HG02588 (cell line): ENCODE data around the gene CCDC180.
"Not testable (repeated sequence)": the region's sequence is repeated elsewhere in the genome, so short reads cannot be mapped to it uniquely, and the experiment has no call there.

ENCODE experiments used
- ATAC-seq: cut with Tn5 transposase; IDR thresholded peaks from one replicate; pipeline ENCODE4 v1.9.1; 2021; ENCODE audit warnings: mild to moderate bottlenecking, moderate library complexity; ENCODE audit not compliant: unreplicated experiment

The CCDC180 gene

DNA sequence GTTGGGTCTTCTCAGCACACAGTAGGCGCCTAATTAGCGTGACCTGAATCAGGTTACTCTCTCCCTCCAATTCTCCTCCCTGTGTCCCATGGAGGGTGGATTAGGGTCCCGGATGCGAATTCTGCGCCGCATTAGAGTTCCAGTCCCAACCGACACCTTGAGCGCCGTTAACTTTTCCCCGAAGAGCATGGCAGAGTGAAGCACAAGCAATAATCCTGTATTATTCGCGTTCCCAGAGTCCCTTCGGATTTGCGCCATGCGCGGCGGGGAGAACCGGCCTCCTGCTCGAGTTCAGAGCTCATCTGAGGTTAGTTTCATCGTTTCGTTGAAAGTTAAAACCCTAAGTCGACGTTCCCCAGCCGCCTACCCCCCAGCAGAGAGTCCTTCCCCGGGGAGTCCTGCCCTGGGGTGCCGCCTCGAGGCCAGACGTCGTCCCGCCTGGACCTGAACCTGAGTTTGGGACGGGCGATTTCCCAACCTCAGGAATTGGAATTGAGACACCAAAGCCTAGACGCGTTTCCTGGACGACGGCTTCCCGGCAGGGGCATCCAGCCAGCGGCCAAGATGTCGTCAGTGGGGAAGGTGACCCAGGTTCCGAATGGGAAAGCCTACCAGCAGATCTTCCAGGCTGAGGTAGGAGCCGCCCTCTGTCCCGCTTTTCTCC lies at the start of gene CCDC180:
CCDC180 (plus strand) TSS at position 160 of the 664 bp plus-strand sequence; CDS start at position 565, 405 bp downstream.
- no peak for ATAC-seq

DNA sequence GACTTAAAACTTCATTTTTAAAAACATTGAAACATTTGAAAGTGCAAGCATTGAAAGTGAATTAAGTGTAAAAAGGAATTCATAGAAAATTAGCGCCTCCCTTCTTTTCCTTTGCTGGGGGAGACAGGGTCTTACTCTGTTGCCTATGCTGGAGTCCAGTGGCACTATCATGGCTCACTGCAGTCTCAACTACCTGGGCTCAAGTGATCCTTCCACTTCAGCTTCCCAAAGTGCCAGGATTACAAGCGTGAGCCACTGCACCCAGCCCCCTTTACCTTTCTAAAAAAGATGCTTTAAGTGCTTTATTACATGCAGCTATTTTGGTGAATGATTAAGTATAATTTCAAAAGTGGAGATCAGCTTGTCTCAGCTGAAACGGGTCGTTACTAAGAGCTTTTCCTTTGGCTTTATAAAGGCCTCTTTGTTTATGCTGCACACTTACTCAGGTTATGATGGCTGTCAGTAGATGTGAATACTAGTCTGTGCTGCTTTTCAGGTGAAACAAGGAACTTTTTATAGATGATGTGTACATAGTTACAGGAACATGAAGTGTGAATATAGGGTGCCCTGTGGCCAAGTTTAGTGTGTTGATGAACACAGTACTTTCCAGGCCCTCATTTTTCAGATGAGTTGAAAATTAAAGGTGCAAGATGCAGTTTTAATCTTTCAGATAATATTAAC lies 47.5 kb upstream of the CCDC180 start:
- ATAC-seq: not testable (repeated sequence)

GRCh38 chr9:97271292-97271691 lies 36.2 kb upstream of the CCDC180 start:
- ATAC-seq: no peak

DNA sequence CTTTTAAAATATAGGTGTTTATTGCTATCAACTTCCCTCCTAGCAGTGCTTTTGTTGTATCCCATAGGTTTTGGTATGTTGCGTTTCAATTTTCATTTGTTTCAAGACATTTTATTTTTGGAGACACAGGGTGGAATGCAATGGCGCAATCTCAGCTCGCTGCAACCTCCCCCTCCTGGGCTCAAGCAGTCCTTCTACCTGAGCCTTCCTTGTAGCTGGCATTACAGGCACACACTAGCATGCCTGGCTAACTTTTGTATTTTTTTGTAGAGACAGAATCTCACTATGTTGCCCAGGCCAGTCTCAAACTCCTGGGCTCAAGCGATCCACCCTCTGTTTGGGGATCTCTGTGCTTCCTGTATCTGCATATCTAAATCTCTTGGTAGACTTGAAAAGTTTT lies 35.4 kb upstream of the CCDC180 start:
- no peak for ATAC-seq

DNA sequence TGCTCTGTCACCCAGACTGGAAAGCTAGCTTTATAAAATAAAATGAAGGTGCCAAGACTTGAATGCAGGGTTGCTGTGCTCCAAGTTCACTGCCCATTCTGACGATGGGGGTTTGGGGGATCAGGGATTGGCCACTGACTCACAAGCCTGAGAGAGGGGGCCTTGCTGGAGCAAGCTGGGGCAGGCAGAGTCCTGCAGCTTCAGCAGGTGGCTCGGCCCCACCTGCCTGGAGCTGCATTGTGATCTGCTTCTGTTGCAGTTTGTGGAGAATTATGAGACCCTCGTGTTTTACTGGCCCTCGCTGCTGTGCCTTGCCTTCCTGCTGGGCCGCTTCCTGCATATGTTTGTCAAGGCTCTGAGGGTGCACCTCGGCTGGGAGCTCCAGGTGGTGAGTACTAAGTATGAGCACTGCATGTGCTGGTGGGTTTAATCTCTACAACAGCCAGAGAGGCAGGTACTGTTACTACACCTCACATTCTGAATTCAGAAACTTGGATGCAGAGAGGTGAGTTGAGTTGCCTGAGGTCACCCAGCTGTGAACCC lies 31.1 kb upstream of the CCDC180 start:
- no peak for ATAC-seq

DNA sequence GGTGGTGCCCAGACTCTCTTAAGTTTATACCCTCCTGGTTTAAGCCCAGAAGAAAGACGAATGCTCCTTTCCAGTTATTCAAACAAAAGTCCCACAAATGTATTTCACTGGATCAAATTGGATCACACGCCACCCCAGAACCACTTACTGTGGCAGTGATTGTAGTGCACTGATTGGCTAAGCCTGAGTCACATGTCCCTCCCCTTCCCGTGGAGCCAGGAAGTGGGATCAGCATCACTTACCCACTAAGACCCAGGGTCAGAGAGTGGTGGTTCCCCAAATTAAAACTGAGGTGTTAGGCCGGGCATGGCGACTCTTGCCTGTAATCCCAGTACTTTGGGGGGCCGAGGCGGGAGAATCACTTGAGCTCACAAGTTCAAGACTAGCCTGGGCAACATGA lies 29.5 kb upstream of the CCDC180 start:
- no peak for ATAC-seq

- no peak for ATAC-seq
Observed at GRCh38 chr9:97280755-97281330, 26.6 kb upstream of the CCDC180 start.

DNA sequence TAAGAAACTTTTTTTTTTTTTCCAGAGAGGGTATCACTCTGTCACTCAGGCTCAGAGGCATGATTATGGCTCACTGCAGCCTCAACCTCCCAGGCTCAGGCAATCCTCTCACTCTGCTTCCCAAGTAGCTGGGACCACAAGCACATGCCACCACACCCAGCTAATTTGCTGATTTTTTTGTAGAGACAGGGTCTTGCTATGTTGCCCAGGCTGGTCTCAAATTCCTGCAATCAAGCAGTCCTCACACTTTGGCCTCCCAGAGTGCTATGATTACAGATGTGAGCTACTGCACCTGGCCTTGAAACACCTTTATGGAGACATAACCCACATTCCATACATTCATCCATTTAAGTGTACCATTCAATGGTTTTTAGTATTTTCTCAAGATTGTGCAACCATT lies 23.7 kb upstream of the CCDC180 start:
- no peak for ATAC-seq

DNA sequence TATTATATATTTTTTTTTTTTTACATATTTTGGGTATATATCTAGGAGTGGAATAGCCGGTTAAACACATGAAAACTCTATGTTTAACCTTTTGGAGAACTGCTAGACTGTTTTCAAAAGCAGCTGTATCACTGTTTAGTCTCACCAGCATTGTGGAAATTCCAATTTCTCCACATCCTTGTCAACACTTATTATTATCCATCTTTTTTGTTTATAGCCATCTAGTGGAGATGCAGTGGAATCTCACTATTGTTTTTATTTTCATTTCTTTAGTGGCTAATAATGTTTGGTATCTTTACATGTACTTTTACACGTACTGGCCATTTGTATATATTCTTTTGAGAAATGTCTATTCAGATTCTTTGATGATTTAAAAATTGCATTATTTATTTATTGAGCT lies 22.7 kb upstream of the CCDC180 start:
- no peak for ATAC-seq

- ATAC-seq: no peak
Observed at GRCh38 chr9:97292200-97292599, 15.3 kb upstream of the CCDC180 start.

GRCh38 chr9:97293207-97293721 lies 14.2 kb upstream of the CCDC180 start:
- ATAC-seq: no peak

DNA sequence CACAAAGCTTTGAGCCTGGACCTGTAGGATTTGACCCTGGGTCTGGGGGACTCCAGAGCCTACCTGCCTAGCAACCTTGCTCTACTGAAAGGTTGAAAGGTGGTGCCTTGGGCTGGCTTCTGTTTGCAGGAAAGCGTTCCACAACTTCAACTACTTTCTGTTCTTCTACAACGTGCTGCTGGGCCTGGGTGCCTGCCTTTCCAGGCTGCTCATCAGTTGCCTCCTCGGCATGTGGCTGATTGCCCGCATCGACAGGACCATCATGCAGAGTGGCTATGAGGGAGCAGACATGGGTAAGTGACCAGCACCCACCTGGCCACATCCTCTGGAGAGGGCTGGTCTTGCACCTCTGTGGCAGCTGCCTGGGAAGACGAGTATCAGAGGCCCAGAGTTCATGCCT lies 13.6 kb upstream of the CCDC180 start:
- ATAC-seq: no peak

DNA sequence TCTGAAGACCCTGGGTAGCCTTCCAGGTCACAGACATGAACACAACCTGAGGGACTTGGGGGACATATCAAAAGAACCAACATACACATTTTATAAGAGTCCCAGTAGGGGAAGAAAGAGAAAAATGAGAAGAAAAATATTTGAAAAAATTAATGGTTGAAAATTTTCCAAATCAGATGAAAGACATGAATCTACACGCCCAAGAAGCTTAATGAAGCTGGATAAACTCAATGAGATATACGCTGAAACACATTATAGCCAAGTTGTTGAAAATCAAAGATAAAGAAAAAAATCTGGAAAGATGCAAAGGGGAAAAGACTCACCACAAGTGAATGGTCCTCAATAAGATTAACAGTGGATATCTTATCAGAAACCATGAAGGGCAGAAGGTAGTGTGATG lies 9.6 kb upstream of the CCDC180 start:
- no peak for ATAC-seq

- no peak for ATAC-seq
Observed at GRCh38 chr9:97299809-97300414, 7.5 kb upstream of the CCDC180 start.

DNA sequence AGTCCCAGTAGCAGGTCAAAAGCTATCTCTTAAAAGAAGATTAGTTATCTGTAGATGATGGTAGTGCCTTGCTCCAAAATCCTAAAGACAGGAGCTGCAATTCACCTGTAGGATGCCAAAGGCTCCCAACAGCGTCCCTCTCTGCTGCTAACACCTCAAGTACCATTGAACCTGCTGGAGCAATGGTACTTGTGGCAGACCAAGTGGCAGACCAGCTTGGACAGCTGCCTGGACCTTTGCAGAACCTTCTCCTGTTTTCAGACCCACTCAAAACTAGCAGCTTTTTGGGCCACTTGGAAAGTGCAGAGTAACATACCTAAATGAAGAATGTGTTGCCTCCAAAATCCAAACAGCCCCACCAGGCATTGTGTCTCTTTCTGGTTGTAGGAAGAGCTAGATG lies 6.9 kb upstream of the CCDC180 start:
- ATAC-seq: no peak

- no peak for ATAC-seq
Observed at GRCh38 chr9:97301974-97302373, 5.5 kb upstream of the CCDC180 start.

DNA sequence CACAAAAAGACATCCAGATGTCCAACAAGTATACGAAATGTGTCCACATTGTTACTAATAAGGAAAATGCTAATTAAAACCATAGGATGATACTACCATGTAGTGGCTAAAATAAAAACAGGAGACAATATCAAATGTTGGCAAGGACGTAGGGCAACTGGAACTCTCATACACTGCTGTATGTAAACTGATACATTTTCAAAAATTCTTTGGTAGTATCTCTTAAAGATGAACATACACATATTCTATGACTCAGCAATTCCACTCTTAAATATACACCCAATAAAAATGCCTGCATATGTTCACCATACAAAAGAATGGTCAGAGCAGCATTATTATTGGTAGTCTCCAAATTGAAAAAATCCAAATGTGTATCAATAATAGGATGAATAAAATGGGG lies 2.9 kb upstream of the CCDC180 start:
- no peak for ATAC-seq

DNA sequence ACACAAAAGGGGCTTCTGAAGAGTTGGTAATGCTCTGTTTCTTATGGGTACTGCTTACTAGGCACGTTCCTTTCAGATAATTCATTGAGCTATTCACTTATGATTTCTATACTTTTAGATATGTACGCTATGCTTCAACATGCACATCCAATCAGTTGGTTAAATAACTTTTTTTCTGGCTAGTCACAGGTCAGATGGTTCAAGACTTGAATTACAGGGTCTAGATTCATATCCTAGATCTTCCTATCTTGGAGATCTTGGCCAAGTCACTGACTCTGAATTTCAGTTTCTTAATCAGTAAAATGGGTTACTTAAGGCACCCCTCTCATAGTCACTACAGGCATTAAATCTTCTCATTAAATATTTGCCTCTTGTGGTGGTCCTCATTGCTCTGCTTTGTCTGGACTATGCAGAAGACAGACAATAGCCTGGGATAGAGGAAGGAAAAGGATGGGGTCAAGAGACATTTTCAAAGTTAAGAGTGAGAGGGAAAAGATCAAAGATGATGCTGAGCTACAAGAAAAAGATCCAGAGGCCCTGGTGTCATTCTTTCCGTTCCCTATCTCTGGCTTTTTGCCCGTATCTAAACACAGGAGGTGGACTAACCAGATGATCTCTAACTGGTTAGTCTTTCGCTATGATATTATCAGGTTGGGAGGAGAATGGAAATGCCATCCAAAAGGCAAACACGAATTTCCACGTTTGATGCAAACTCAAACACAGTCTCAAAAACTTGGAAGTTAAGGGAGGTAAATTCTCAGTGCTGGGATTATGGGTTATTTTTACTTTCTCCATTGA lies 1.8 kb upstream of the CCDC180 start:
- ATAC-seq: no peak

- no peak for ATAC-seq
Observed at GRCh38 chr9:97307091-97307490, 368 bp upstream of the CCDC180 start.

- no peak for ATAC-seq
Observed at GRCh38 chr9:97309260-97309659, 1.8 kb downstream of the CCDC180 start.

DNA sequence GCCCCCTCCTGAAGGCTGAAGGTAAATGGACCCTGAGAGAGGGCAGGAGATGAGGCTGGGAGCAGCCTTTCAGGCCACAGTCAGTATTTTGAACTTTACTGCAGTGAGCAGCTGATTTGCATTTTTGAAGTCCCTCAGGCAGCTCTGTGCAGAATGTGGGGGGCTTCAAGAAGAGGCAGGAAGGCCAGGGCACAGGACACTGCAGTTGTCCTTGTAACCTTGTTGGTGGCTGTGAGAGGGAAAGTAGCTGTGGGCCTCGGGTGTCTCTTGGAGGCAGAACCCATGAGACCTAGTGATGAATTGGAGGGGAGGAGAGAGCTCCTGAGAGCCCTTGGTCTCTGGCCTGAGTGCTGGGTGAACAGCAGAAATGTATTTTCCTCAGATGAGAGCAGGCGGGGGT lies 2.6 kb downstream of the CCDC180 start:
- ATAC-seq: no peak
